Astrocyte of the spinal cord (primary cell): Measurements from ENCODE around the gene CEP41.

ENCODE experiments used
- DNase-seq: peaks from one replicate; pipeline ENCODE4 v3.0.0; 2011; ENCODE audit warnings: low read depth, low spot score
- H3K4me3 ChIP-seq: 2 replicates; pipeline ENCODE4 v1.5.1; 2011; ENCODE audit warnings: low read depth, mild to moderate bottlenecking, low read length, moderate library complexity
- CTCF ChIP-seq: IDR thresholded peaks from 2 replicates; pipeline ENCODE4 v1.5.1; 2012; ENCODE audit warnings: low read depth, mild to moderate bottlenecking, low read length, inconsistent platforms
- in situ Hi-C: cut with HindIII; loops from 2 replicates; pipeline ENCODE4 v1.10.0; 2017; ENCODE audit warnings: low sequenced_read_pairs

The CEP41 gene

GRCh38 chr7:130405003-130405402 lies 35.8 kb downstream of the CEP41 start:
- no peak for DNase-seq
- in situ Hi-C loops, result no loop called here
- no peak for TF ChIP-seq CTCF
- no peak overlapping the region for H3K4me3 ChIP-seq

GRCh38 chr7:130401578-130401977 lies 39.2 kb downstream of the CEP41 start:
- no peak for DNase-seq
- H3K4me3 ChIP-seq, result no peak overlapping the region
- in situ Hi-C loops, result no loop called here
- no peak for TF ChIP-seq CTCF

GRCh38 chr7:130401101-130401500 lies 39.7 kb downstream of the CEP41 start:
- in situ Hi-C loops, result no loop called here
- DNase-seq, result no peak
- no peak for TF ChIP-seq CTCF
- no peak overlapping the region for H3K4me3 ChIP-seq

GRCh38 chr7:130400120-130400572 lies 40.7 kb downstream of the CEP41 start:
- H3K4me3 ChIP-seq, result no peak overlapping the region
- DNase-seq, result no peak
- in situ Hi-C loops, result no loop called here
- no peak for TF ChIP-seq CTCF

GRCh38 chr7:130398526-130399090 lies 42.2 kb downstream of the CEP41 start:
- in situ Hi-C loops, result no loop called here
- no peak for DNase-seq
- no peak overlapping the region for H3K4me3 ChIP-seq
- TF ChIP-seq CTCF, result no peak

- in situ Hi-C loops, result no loop called here
- DNase-seq, result no peak
- no peak overlapping the region for H3K4me3 ChIP-seq
- TF ChIP-seq CTCF, result no peak
Measured at GRCh38 chr7:130397758-130398073, 43.1 kb downstream of the CEP41 start.
